ENCODE data around the gene HMGB1.

The HMGB1 gene

DNA sequence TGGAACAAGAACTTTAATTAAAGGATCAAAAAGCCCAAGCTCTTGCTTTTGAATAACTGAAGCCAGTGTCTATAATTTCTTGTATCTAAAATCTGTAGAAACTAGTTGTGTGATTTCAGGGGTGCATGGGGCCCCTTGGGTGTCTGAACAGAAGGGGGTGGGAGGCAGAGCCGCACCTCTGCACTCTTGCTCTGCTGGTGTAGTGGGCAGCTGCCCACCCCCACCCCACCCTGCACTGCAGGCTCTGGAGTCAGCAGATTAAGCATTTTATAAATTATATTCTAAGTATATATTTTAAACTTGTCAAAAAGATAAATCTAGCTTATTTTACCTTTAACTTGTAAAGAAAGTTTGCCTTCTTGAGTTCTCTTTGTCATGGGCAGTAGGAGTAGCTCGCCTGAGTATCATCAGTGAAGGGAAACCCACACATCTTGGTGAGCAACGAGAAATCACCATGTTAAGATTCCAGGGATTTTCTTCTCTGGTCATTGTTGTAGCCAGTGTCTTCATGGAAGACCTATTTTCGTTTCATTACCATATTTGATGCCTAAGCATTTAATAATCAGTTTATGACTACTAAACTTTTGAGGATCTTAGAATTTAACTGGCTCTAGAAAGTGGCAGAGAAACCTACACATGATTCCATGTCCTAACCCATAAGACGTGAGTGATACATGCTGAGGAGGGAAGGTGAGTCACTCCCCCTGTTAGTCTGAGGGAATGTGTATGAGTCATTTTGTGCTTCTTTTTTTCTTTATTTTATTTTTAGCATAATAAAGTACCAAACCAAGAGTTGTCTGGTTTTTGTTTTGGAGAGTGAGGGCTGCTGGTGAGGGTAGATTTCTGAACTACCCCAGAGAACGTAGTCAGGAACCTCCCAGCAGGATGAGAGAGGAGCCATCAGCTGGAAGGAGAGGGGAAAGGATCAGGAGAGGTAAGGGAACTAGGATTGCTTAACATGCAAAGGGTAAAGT, 35.7 kb downstream of the HMGB1 start:
- DNase-seq (ENCODE audit: low read depth), result no peak

DNA sequence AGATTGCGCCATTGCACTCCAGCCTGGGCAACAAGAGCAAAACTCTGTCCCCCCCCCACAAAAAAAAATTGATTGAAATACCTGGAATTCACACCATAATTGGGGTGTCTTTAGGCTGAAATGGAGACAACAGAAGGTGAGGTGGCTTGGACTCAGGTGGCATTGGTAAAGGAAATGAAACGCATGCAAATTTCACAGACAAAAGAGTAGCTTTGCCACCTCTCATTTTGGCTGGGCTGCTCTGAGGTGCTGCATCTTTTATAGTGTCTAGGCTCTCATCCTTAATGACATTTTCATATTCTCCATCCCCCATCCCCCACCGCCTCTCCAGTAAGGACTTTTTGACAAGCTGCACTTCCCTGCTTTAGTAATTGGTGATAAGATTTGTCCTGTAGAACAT, 36.5 kb downstream of the HMGB1 start:
- DNase-seq (ENCODE audit: low read depth), result no peak

DNA sequence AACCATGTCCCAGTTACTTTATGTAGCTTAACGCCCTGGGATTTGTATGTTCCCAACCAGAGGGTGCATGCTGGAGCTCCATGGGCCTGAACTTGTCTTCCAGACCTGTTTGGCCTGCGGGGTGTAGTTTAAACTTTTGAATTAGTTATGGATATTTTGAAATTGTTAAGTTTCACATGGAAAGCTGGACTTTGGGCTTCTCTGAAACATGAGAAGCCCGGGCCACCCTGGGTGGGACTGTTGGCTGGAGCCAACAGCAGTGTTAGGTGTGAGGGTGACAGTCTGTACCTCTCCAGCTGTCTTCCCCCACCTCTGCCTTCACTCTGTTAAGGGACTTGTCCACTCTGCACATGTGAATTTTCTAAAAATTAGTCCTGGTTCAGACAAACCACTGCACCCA, 41.8 kb downstream of the HMGB1 start:
- DNase-seq (ENCODE audit: low read depth), result no peak

DNA sequence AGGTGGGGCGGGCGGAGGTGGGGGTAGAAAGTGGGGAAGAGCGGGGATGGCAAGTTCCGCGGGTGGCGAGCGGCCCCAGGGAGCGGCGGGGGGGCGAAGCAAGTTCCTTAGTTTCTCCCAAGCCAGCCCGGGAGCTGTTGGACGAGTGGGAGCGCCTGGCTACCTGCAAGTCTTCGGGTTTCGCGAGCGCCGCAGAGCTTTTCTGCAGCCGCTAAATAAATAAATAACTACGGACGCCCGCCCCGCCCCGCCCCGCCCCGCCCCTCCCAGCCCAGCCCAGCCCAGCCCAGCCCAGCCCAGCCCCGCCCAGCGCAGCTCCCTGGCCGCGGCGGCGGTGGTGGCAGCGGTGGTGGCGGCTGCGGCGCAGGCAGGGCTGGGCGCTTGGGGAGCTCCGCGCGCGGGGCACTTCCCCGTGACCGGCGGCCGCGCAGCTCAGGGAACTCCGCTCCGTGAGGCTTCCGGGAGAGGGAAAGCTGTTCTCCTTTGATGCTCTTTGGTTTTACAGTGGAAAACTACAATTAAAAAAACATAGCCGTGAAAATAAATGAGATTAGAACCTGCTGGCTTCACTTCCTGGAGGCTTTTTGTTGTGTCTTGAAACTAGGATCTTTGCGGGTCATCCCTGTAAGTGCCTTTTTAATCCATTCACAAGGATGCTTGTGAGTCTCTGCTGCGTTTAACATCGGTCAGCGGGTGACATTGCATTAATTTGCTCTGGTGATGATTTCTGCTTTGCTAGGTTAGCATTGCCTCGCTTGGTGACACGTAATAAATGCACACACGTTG, 43.5 kb downstream of the HMGB1 start, which contains the start of gene UBE2L5:
UBE2L5 (plus strand) TSS at position 440 of the 786 bp plus-strand sequence. CDS start 5,498 bp downstream, outside the sequence.
- peak; percentile 46 for DNase-seq (ENCODE audit: low read depth)

DNA sequence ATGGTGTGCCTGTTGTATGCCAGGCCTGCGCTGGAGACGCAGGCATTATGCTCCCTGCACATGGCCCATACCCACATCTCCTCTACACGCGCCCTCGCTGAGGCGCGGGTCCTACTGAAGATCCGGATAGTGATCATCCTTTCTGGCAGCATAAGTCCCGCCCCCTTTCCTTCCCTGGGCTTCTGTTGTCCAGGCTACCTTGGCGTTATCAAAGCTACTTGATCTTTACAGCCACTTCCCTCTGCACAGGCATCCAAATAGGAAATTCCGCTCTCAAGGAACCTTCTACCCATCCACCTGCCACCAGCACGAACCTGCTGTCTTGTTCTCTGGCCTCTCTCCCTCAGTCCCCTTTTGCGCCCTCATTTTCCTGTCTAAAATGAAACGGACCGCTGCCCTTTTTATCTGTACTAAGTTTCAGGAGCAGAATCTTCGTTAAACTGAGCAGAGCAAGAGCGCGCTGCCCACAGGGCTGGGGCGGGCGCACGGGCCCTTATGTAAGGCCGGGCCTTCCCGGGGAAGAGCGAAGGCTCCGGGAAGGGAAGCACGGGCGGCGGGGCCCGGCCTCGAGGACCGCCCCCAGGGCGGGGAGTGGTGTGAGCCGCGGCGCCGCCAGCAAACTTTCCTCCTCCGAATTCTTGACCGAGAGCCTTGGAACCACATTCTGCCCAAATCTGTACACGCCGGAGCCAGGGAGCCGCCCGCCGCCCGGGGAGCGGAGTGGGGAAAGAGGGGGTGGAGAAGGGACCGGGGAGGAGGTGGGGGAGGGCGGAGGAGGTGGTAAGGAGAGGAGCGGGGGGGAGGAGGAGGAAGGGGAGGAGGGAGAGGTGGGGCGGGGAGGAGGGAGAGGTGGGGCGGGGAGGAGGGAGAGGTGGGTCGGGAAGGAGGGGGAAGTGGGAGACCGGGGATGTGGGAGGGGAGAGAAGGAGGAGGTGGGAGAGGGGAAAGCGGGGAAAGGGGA, 44.4 kb downstream of the HMGB1 start:
- peak; percentile 15 for DNase-seq (ENCODE audit: low read depth)

DNA sequence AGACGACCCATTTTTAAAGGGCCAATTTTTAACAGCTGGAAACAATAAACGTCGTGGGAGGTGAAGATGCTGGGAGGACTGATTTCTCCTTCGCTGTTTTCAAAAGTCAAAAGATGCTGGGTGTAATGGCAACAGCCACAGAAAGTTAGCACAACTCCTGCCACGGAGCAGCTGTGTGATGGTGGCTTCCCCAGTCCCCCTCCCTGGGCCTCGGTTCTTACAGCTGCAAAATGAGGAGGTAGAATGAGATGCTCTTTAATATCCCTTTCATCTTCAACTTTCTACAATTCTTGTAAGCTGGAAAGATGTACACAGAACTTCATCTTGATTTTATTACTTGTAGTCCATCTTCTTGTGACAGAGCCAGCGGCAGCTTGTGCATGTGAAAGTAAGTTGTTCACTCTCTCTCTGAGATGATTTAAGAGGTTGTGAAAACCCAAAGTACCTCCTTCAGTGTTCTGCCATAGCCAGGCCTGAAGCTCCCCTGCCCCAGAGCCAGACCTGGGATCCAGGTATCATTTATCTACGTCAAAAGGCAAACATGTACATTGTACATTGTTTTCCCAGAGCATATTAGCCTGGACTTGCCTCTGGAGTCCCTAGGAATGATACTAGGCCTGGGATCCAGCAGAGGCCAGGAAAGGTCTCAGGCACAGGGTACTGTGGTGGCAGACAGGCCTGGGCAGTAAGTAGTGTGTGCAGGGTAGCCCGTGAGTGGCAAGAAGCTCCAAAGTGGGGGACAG, 46.8 kb downstream of the HMGB1 start:
- DNase-seq (ENCODE audit: low read depth), result no peak

DNA sequence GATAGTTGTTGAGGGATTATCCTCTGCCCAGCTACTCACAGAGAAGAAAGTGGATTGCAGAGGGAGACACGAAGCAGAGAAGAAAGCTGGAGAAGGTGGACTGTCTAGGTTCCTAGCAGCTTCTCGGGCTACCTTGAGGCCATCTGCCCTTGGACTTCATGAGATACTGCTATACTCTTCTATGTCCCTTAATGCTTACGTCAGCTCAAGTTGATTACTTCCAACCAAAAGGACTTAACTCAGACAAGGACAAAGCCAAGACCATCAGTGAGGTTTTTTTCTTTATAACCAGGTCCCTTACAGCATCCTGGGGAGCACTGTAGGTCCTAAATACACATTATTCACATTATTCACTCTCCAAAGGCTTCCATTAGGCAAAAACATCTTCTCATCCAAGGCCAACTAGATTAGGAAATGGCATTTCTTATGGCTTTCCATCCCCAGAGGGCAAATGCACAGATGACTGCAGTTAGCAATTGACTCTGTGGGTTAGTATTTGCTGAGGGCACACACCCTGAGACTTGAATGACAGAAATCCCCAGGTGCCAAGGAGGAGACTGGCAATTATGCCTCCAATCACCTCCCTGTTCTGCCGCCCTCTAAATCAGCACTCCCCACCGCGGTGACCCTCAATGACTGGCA, 47.5 kb downstream of the HMGB1 start:
- DNase-seq (ENCODE audit: low read depth), result no peak

DNA sequence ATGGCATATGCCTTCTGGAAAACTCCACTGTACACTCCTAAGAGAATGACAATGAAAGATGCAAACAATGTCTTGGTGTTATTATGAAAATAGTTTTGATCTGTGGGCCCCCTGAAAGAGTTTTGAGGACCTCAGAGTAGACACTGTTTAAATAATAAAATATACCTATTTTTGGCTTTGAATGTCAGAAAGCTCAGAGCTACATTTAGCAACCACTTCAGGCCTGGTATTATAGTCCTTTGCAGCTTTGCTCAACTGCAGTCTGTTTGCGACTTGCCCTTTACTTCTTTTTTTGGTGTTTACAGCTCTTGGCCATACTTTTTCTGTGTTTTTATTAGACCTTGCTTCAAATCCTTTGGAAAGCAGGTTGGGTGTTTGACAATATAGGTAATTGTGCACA, 49.3 kb downstream of the HMGB1 start:
- DNase-seq (ENCODE audit: low read depth), result no peak

DNA sequence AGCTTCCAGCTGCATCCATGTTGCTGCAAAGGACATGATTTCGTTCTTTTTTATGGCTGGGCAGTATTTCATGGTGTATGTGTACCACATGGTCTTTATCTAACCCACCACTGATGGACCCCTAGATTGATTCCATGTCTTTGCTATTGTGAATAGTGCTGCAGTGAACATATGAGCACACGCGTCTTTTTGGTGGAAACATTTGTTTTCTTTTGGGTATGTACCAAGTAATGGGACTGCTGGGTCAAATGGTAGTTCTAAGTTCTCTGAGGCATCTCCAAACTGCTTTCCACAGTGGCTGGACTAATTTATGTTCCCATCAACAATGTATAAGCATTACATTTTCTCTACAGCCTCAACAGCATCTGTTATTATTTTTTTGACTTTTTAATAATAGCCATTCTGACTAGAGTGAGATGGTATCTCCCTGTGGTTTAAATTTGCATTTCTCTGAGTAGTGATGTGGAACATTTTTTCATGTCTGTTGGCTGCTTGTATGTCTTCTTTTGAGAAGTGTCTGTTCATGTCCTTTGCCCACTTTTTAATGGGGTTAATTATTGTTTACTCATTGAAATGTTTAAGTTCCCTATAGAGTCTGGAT, 50.2 kb downstream of the HMGB1 start:
- no peak for DNase-seq (ENCODE audit: low read depth)

DNA sequence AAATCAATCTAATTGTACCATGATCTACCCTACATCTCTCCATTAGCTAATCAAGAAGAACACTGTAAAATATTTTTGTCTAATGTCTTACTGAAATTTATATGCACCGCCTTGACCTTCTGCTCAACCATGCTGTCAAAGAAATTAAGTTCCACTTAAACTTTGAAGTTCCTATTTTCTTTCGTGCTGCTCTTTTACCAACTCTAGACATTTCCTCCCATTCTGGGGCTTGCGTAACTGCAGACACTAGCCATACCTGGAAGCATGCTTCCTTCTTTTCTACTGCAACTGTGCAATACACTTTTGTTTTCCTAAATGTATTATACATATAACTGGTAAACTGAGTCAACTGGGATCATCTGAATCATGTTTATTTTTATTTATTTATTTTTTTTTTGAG, 51.9 kb downstream of the HMGB1 start:
- no peak for DNase-seq (ENCODE audit: low read depth)

DNA sequence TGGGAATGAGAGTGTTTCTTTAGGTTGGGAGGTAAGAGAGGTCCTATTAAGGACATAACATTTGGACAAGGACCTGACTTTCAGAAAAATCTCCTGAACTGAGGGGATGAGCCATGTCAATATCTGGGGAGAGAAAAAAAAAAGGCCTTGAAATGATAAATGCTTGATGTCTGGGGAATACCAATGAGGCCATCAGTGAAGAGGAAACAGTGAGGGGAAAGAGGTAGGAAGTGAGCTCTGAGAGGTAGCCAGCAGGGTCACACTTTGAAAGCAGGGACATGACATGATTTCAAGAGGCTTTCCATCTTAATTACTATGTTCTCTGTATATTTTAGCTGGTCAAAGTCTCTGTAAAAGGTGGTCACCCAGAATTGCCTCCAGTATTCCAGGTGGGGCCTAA, 53.4 kb downstream of the HMGB1 start:
- DNase-seq (ENCODE audit: low read depth), result no peak

DNA sequence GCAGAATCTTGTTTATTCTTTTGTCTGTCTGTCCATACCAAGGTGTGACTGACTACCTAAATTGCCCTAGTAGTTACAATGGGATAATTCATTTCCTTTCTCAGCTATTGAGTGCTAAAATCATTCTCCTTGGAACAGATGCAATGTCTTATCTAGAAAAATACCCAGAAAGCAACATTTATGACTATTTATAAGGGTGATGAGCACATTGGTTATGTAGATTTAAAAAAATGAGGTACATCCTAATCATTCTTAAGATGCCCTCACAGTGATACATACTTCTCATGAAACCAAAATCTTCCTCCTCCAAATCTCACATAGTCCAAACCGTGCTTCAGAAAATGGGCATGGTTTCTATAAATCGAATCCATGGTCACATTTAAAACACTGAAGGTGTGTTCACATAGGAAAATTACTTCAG, 55.0 kb downstream of the HMGB1 start:
- no peak for DNase-seq (ENCODE audit: low read depth)

DNA sequence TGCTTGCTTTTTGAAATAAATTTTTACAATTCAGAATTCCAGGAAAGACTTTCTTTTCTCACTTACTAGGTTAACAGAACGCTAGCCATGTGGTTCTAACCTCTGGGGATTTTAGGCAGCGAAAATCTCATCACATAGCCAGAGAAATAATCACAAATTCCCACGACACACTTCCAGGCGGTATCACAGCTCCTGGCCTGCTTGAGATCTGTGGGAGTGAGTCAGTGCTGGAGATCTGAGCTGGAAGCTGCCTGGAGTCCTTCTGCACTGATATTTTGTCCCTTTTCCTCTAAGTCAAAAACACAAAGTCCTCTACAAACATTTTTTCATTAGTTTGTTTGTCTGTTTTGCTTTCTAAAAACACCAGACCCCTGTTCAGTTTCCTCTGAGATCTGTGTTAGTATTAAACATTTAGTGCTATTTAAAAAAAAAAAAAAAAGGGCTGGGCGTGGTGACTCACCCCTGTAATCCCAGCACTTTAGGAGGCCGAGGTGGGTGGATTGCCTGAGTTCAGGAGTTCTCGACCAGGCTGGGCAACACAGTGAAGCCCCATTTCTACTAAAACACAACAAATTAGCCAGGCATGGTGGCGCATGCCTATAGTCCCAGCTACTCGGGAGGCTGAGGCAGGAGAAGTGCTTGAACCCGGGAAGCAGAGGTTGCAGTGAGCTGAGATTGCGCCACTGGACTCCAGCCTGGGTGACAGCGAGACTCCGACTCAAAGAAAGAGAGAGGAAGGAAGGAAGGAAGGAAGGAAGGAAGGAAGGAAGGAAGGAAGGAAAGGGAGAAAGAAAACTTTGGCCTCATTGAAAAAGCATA, 55.6 kb downstream of the HMGB1 start:
- no peak for DNase-seq (ENCODE audit: low read depth)

DNA sequence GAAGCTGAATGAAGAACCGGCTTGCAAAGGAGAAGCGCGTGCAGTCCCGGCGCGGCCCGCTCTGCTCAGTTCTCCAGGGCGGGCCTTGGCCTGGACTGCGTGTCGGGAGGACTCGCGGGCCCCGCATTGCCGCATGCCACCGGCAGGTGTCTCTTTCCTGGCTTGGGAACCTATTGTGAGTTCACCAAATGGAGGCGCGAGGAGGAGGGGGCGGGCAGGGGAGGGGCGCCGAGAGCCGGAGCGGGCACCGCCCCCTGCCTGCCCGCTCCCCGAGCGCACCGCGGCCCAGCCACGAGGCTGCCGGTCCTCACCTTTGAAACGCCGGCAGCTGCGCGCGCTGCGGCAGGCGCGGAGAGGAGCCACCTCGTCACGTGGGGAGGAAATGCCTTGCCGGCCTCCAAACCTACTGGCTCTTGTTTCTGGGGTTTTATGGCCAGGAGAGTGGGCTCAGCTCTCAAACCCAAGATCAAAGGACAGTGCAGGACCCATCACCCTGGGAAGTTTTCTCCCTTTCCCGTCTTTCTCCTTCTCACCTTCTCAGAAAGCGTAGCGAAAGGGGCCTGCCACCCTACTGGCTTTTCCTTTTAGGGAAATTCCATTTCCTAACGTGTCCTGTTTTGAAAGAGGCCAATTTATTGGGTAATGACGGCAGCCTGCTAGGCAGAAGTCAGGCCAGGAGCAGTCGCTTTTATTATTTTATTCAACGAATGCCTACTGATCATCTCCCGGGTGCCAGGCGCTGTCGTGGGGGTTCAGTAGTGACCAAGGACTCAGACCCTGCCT, 57.2 kb downstream of the HMGB1 start:
- DNase-seq (ENCODE audit: low read depth), result peak; percentile 81

DNA sequence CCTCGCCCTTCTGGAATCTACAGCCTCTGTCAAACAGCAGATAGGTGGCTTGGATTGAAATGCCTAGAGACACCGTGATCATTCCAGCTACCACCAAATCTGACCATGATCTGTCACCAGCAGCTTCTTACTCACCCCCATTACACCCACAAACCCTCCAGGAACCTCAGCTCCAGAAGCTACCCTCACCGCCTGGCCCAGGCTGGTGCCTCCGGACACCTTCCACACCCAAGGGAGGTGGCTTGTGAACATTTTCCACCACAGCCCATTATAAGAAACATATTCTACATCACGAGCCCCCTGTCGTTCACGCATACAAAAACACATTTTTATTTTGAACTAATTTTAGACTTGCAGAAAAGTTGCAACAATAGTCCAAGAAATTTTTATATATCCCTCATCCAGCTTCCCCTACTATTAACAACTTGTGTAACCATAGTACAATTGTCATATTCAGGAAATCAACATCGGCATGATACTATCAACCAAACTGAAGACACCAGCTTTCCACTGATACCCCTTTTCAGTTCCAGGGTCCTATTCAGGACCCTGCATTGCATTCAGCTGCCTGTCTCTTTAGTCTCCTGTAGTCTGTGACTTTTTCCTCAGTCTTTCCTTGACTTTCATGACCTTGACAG, 58.8 kb downstream of the HMGB1 start:
- no peak for DNase-seq (ENCODE audit: low read depth)

All from stimulated activated CD8-positive, alpha-beta memory T cell treated with anti-CD3 and anti-CD28 coated beads, Interleukin-12 subunit alpha, Interleukin-12 subunit beta, amount 100 ng/mL, for 4 hours (primary cell).